Measurements from ENCODE around the gene PIEZO1. TPM values are rescaled to one million over a fixed set of nuclear protein-coding genes. Genes with fewer than 3 reads are reported as not detected.

PIEZO1 gene
- total RNA-seq, 4 donors from 2014 or later = 105 to 248 (median 172) TPM

DNA sequence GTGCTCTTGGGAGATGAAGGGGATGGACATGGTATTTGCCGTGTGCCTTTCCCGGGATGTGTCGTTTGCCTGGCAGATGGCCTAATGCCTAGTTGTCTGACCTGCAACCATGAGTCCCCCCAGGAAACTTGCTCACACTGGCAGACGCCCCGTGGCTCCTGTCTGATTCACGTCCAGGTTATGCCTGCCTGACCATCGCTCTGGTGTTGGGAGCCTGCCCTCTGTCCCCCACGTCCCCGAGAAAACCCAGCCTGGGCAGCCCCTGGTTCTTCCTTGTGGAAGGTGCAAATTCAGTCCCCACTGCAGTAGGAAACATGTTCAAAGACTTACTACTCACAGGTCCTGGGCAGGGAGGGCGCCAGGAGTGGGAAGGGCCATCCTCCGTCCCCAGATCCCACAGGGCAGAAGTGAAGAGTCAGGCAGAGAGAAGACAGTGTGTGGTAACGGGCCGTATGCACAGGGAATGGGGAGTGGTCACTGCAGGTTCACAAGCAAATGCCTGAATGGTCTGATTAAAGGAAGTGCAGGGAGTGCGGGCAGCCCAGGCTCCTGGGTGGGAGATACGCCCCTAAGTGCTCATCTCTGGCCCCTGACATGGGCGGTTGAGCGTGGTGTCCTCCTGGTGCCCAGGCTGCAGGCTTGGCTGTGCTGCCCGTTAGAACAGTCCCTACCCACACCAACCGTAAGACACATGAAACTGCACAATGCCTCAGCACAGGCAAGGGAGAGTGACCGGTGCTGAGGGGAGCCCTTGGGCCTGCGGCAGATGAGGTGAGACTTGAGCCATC is 94.5 kb downstream of the PIEZO1 start:
- ATAC-seq = no peak
- TF ChIP-seq POLR2AphosphoS5 (IDR thresholded peaks at IDR 0.05) (no peak), EP300 (IDR thresholded peaks at IDR 0.05) (no peak), POLR2A (IDR thresholded peaks at IDR 0.05) (no peak)
- TF ChIP-seq, protein P1, sequence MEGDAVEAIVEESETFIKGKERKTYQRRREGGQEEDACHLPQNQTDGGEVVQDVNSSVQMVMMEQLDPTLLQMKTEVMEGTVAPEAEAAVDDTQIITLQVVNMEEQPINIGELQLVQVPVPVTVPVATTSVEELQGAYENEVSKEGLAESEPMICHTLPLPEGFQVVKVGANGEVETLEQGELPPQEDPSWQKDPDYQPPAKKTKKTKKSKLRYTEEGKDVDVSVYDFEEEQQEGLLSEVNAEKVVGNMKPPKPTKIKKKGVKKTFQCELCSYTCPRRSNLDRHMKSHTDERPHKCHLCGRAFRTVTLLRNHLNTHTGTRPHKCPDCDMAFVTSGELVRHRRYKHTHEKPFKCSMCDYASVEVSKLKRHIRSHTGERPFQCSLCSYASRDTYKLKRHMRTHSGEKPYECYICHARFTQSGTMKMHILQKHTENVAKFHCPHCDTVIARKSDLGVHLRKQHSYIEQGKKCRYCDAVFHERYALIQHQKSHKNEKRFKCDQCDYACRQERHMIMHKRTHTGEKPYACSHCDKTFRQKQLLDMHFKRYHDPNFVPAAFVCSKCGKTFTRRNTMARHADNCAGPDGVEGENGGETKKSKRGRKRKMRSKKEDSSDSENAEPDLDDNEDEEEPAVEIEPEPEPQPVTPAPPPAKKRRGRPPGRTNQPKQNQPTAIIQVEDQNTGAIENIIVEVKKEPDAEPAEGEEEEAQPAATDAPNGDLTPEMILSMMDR (IDR thresholded peaks at IDR 0.05) = no peak

DNA sequence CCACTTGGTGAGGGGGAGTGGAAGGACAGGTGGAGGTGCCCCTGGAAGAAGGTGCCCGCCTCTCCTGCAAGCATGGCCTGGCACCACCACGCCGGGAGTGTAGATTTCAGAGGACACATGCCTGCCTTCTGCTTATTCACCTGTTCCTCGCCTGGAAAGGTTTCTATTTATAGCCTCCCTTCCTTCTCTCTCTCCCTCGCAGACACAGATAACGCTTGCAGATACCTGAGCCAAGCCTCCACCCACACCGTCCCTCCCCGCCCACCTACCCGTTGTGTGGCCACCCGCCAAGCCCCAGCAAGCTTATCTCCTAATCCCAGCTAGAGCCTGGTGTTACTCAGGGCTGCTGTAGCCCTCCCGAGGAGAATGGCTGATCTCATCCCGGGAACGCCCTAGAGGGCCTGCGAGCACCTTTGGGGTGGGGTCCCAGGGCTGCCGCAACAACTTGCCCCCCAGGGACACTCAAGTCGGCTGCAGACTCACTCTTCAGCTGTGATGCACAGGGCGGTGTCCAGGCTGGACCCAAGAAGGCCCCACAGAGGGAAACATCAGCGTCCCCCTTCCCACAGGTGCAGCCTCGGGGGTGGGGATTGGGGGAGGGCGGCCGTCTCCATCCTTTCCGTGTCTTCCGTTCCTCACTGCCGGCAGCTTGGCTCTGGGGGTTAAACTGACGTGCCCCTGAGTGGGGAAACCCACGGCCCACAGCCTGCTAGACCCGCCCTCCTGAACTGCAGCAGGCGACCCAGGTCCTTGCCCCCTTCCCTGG is 96.8 kb downstream of the PIEZO1 start:
- WGBS, 2 donors (ENCODE audit: low coverage in 1 of 2) = 24 to 59% methylated on average over 7 to 12 of the region's 28 CpGs
- H3K27ac ChIP-seq = no peak overlapping the region
- no peak overlapping the region for H3K4me3 ChIP-seq
- no peaks in the 10 kb centered on the region for H3K36me3 ChIP-seq
- peaks cover 0 to 26% (median 10%) of the 10 kb centered on the region in 3 donors for H3K4me1 ChIP-seq
- H3K9me3 ChIP-seq = no peaks in the 10 kb centered on the region
- ATAC-seq = no peak
- H3K27me3 ChIP-seq = peaks cover 96% of the 10 kb centered on the region
- TF ChIP-seq POLR2AphosphoS5 (IDR thresholded peaks at IDR 0.05) (no peak), EP300 (IDR thresholded peaks at IDR 0.05) (no peak), POLR2A (IDR thresholded peaks at IDR 0.05) (no peak)
- TF ChIP-seq, protein P1 (IDR thresholded peaks at IDR 0.05) = no peak

More for the DNA sequence above, 94.5 kb downstream of the PIEZO1 start:
- Histone ChIP-seq H3K9me3 (no peaks in the 10 kb centered on the region), H3K27me3 (peaks cover 73% of the 10 kb centered on the region), H3K27ac (no peak overlapping the region), H3K4me3 (no peak overlapping the region), H3K4me1 (peaks cover 0 to 17% (median 10%) of the 10 kb centered on the region in 3 donors), H3K36me3 (peaks cover 0 to 6% of the 10 kb centered on the region in 2 donors)
- 66% methylated on average over 8 of the region's 21 CpGs; no CpG with 5 or more reads in 1 of the 2 donors for WGBS, 2 donors (ENCODE audit: low coverage in 1 of 2)

DNA sequence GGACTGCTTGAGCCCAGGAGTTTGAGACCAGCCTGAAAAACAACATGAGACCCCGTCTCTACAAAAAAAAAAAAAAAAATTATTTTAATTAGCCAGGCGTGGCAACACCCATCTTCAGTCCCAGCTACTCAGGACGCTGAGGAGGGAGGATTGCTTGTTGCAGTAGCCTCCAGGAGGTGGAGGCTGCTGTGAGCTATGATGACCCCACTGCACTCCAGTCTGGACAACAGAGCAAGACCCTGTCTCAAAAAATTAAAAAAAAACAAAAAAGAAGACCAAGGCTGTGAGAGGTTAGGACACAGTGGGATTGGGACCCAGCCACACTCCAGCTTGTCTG is 97.4 kb downstream of the PIEZO1 start:
- Histone ChIP-seq H3K27me3 (peaks cover 100% of the 10 kb centered on the region), H3K27ac (no peak overlapping the region), H3K4me1 (peaks cover 0 to 26% (median 10%) of the 10 kb centered on the region in 3 donors), H3K9me3 (no peaks in the 10 kb centered on the region), H3K4me3 (no peak overlapping the region), H3K36me3 (no peaks in the 10 kb centered on the region)
- no peak for ATAC-seq
- no peak for TF ChIP-seq POLR2A (IDR thresholded peaks at IDR 0.05)
- TF ChIP-seq, protein P1 (IDR thresholded peaks at IDR 0.05) = no peak
- TF ChIP-seq EP300 (IDR thresholded peaks at IDR 0.05) = no peak
- no peak for TF ChIP-seq POLR2AphosphoS5 (IDR thresholded peaks at IDR 0.05)
- WGBS, 2 donors (ENCODE audit: low coverage in 1 of 2) = 44 to 50% methylated on average over 1 to 2 of the region's 3 CpGs

DNA sequence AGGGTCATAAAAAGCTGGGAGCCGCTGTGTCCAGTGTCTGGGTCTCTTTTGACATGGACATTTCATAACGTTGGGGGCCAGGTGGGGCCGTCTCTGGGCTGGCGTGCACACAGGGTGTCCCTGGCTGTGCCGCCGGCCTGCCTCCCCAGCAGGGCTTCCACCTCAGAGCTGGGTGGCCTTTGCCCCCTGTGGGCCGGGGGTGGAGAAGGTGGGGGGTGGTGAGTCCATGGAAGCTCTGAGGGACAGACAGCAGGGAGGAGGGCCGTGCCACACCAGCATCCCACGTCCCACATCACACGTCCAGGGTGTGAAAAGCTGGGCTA is 97.8 kb downstream of the PIEZO1 start:
- Histone ChIP-seq H3K4me3 (no peak overlapping the region), H3K36me3 (no peaks in the 10 kb centered on the region), H3K4me1 (peaks cover 0 to 26% (median 10%) of the 10 kb centered on the region in 3 donors), H3K9me3 (no peaks in the 10 kb centered on the region), H3K27ac (no peak overlapping the region), H3K27me3 (peaks cover 100% of the 10 kb centered on the region)
- ATAC-seq = no peak
- TF ChIP-seq, protein P1 (IDR thresholded peaks at IDR 0.05) = no peak
- no peak for TF ChIP-seq POLR2A (IDR thresholded peaks at IDR 0.05)
- no peak for TF ChIP-seq EP300 (IDR thresholded peaks at IDR 0.05)
- TF ChIP-seq POLR2AphosphoS5 (IDR thresholded peaks at IDR 0.05) = no peak
- WGBS, 2 donors (ENCODE audit: low coverage in 1 of 2) = 60% methylated on average over 6 of the region's 10 CpGs; no CpG with 5 or more reads in 1 of the 2 donors
